ENCODE data around the gene SETX.

DNA sequence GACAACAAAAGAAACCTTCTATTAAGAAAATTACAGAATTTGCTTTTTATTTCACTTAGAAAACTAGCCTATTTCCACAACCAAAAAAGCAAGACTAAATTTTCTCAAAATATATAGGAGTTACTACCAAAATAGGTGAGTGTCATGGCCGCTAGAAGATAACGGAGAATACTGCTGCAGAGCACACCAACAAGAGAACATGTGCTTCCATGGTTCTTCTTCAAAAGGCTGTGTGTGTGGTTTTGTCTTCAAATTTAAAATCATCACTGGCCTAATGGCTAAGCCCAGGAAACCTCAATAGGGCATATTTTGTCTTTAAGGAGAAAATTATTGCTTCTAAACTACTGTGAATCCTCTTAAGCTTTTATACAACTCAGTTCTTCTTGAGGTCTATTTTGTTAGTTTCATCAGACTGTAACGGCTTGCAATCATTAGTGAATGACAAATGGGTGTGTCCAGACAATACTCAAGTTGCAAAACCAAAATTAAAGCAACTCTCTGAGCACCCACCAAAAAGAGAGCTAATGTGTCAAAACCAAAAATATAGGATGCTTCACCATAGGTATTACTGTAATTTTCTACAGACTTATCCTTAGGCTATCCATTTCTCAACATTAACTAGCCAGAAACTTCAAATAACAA is 3.3 kb downstream of the SETX start:
- TF ChIP-seq CTCF (IDR thresholded peaks at IDR 0.05; ENCODE audit: insufficient read depth, low read length, poor library complexity, severe bottlenecking) = no peak
- no peak for TF ChIP-seq EZH2phosphoT487 (conservative IDR thresholded peaks at IDR 0.05; ENCODE audit: low read length)

All from SU-DHL-6 (cell line).